Psoas muscle (tissue), 8 donors: ENCODE data around the gene GPC6. TPM values are rescaled to one million over a fixed set of nuclear protein-coding genes. Genes with fewer than 3 reads are reported as not detected.

Experiments
- ATAC-seq, 4 donors: fragments of 200-7000 bp; cut with Tn5 transposase; one replicate each; pipeline ENCODE4 v1.9.1; 2020; ENCODE audit warnings: moderate library complexity in 3 of 4, mild to moderate bottlenecking in 2 of 4
- DNase-seq, 2 donors: peaks; one replicate each; pipeline ENCODE4 v3.0.0-alpha.2; 2020
- H3K27ac ChIP-seq: fragments of 200-600 bp; one replicate; pipeline ENCODE4 v1.8.0; 2022
- H3K27me3 ChIP-seq, 3 donors: fragments of 200-600 bp in 1 of 3; one replicate each; pipeline versions ENCODE4 v1.6.1 to v1.8.0; 2013 to 2022; ENCODE audit warnings: low read length in 2 of 3, mild to moderate bottlenecking in 2 of 3, moderate library complexity in 1 of 3; ENCODE audit not compliant: insufficient read depth in 3 of 3
- H3K36me3 ChIP-seq, 2 donors: fragments of 200-600 bp in 1 of 2; one replicate each; pipeline versions ENCODE4 v1.6.1 to v1.8.0; 2013 to 2022; ENCODE audit warnings: low read depth in 1 of 2, mild to moderate bottlenecking in 1 of 2, moderate library complexity in 1 of 2; ENCODE audit not compliant: insufficient read depth in 1 of 2
- H3K4me1 ChIP-seq: fragments of 200-600 bp; one replicate; pipeline ENCODE4 v1.8.0; 2022
- H3K4me3 ChIP-seq: fragments of 200-600 bp; one replicate; pipeline ENCODE4 v1.8.0; 2022; ENCODE audit warnings: mild to moderate bottlenecking
- H3K9me3 ChIP-seq: fragments of 200-600 bp; one replicate; pipeline ENCODE4 v1.8.0; 2022
- WGBS, 3 donors: extraction: QIAGEN DNeasy Blood & Tissue Kit; methylation state at CpG; one replicate each; pipeline versions ENCODE4 v1.1.6 to v1.1.7; 2013; 5-methylcytosine and 5-hydroxymethylcytosine counted together
- intact Hi-C, 2 donors: fragments of 100-400 bp; cut with DNase I; formaldehyde crosslinking; loops; one replicate each; pipeline versions ENCODE4 v1.11.0 to v1.14.2; 2022
- polyA plus RNA-seq, 3 donors: library from polyadenylated mRNA; stranded (reverse); fragments of 200-250 nt; gene quantifications; one replicate each; pipeline ENCODE4 v1.2.3, GENCODE V29; 2013
- total RNA-seq, 4 donors: library from RNA; stranded (reverse); fragmentation: NEBNext Ultra II Directional in 2 of 4; extraction: Animal tissue kit (Norgen Biotek cat#: 25700) in 2 of 4; gene quantifications; one replicate each; pipeline versions ENCODE4 v1.2.1 to v1.2.4, GENCODE V29; 2021 to 2023
- TF ChIP-seq, protein P1 (sequence below): fragments of 200-600 bp; IDR thresholded peaks from one replicate; pipeline ENCODE4 v1.8.0; 2022; ENCODE audit warnings: antibody characterized with exemption
- donor health status: healthy with polysubstance abuse.
- donor health status: DM: no; HTN: no; CAD: no; lungs with moderate emphysema.
- donor health status: Bipolar disorder and iron deficiency.
- donor health status: healthy.
- donor health status: DM: yes; HTN: yes; CAD: no.
- donor health status: DM: no; HTN: no; CAD: no.
- donor health status: DM: no; HTN: no; CAD: no.
- donor health status: DM: yes; HTN: yes; CAD: no.

GPC6 gene
- total and polyA plus RNA-seq, 7 donors = 0.07 to 3.7 (median 0.57) TPM

GRCh38 chr13:93872376-93872775 is 645.8 kb downstream of the GPC6 start:
- H3K27ac ChIP-seq = no peak overlapping the region

DNA sequence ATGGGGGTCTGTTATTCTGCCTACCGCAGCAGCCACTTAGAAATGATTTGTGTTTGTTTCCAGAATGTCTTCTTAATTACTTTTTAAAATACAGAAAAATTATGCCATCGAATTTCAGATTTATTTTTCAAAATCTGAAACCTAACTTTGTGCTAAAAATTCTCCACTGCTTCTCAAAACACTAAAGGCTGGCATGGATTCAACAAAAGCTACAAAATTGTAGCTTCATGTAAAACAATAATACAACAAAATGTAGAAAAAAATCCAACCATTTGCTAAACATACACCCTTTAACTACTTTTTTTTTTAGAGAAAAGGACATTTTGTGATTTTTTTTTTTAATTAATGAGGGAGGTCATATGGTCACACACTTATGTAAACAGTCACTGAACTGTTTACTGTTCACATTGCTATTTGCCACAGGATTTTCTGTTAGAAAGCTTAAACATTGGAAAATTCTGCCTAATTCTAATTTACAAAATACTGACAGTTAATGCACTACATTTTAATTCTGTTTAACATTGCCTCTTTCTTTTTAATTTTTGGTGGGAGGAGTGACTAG is 646.3 kb downstream of the GPC6 start:
- H3K27me3 ChIP-seq = no peaks in the 10 kb centered on the region
- intact Hi-C loops = no loop called here
- no peak overlapping the region for H3K4me3 ChIP-seq
- no peaks in the 10 kb centered on the region for H3K4me1 ChIP-seq
- no peak overlapping the region for H3K27ac ChIP-seq
- WGBS, 3 donors = 53 to 68% (median 53%) methylated on average over 2 of the region's 2 CpGs
- no peak for DNase-seq
- no peaks in the 10 kb centered on the region for H3K9me3 ChIP-seq
- no peaks in the 10 kb centered on the region for H3K36me3 ChIP-seq
- no peak for ATAC-seq
- TF ChIP-seq, protein P1, sequence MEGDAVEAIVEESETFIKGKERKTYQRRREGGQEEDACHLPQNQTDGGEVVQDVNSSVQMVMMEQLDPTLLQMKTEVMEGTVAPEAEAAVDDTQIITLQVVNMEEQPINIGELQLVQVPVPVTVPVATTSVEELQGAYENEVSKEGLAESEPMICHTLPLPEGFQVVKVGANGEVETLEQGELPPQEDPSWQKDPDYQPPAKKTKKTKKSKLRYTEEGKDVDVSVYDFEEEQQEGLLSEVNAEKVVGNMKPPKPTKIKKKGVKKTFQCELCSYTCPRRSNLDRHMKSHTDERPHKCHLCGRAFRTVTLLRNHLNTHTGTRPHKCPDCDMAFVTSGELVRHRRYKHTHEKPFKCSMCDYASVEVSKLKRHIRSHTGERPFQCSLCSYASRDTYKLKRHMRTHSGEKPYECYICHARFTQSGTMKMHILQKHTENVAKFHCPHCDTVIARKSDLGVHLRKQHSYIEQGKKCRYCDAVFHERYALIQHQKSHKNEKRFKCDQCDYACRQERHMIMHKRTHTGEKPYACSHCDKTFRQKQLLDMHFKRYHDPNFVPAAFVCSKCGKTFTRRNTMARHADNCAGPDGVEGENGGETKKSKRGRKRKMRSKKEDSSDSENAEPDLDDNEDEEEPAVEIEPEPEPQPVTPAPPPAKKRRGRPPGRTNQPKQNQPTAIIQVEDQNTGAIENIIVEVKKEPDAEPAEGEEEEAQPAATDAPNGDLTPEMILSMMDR = no peak

More at GRCh38 chr13:93872376-93872775, 645.8 kb downstream of the GPC6 start:
- TF ChIP-seq, protein P1 = no peak
- no peaks in the 10 kb centered on the region for H3K36me3 ChIP-seq
- DNase-seq (no peak), ATAC-seq (no peak)
- H3K9me3 ChIP-seq = no peaks in the 10 kb centered on the region
- no peaks in the 10 kb centered on the region for H3K27me3 ChIP-seq
- WGBS, 3 donors = 39 to 67% (median 41%) methylated on average over 2 of the region's 2 CpGs
- intact Hi-C loops = no loop called here
- no peak overlapping the region for H3K4me3 ChIP-seq
- no peaks in the 10 kb centered on the region for H3K4me1 ChIP-seq

DNA sequence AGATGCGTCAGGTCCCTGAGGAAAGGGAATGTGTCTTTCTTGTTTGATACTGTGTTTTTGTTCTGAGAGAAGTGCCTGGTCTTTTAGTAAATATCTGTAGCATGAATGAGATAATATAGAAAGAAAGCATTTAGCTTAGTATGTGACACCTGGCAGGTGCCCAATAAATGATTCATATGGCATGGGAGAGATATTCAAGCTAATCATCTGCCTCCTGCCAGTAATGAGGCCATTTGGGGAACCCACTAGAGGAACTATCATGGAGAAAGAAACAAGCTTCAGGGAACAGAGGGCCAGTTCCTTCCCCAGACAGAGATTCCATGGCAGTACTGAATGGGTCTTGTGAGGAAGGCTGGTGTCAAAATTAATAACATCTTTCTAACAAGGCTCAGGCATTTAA is 648.9 kb downstream of the GPC6 start:
- TF ChIP-seq, protein P1 = no peak
- Histone ChIP-seq H3K9me3 (no peaks in the 10 kb centered on the region), H3K4me1 (no peaks in the 10 kb centered on the region), H3K4me3 (no peak overlapping the region), H3K36me3 (no peaks in the 10 kb centered on the region), H3K27ac (no peak overlapping the region), H3K27me3 (no peaks in the 10 kb centered on the region)
- WGBS, 3 donors = 97 to 100% (median 100%) methylated on average over 1 of the region's 1 CpG
- ATAC-seq = no peak
- intact Hi-C loops = no loop called here
- DNase-seq = no peak

DNA sequence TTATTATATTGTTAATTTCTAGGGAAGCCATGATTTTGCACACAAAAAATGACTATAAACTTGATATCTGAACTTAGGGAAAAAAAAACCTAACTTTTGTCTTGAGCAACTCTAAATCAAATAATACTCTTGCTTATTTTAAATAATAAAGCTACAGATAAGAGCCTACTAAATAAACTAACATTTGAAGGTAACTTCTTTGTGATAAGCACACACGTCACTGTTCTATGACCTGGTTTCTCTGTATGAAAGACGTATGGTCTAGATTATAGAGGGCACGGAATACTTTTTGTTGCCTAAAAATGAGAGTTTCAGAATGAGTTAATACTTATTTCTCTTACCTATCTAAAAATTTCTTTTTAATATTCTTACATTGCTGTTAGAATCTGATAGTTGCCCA is 649.6 kb downstream of the GPC6 start:
- Histone ChIP-seq H3K36me3 (no peaks in the 10 kb centered on the region), H3K4me3 (no peak overlapping the region), H3K27ac (no peak overlapping the region), H3K9me3 (no peaks in the 10 kb centered on the region), H3K27me3 (no peaks in the 10 kb centered on the region), H3K4me1 (no peaks in the 10 kb centered on the region)
- no peak for DNase-seq
- intact Hi-C loops = no loop called here
- ATAC-seq = no peak
- TF ChIP-seq, protein P1 = no peak
- WGBS, 3 donors = 92 to 95% (median 92%) methylated on average over 3 of the region's 3 CpGs

DNA sequence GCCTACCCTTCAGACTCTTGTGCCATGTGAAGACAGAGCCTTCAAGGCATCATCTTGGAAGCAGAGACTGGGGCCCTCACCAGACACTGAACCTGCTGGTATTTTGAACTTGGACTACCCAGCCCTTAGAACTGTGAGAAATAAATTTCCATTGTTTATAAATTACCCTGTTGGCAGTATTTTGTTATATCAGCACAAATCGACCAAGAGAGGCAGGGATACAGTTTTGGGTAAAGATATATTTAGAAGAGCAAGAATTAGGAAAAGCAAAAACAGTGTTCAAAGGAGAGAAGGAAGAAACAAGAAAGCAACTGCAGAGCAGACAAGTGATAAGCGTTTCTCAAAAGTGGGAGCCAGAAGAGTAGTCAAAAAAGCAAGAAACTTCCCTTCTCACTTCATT is 652.1 kb downstream of the GPC6 start:
- Histone ChIP-seq H3K4me1 (no peaks in the 10 kb centered on the region), H3K9me3 (no peaks in the 10 kb centered on the region), H3K36me3 (no peaks in the 10 kb centered on the region), H3K27ac (no peak overlapping the region), H3K27me3 (no peaks in the 10 kb centered on the region), H3K4me3 (no peak overlapping the region)
- DNase-seq (no peak), ATAC-seq (no peak)
- intact Hi-C loops = no loop called here
- 78 to 81% (median 81%) methylated on average over 2 of the region's 2 CpGs for WGBS, 3 donors
- TF ChIP-seq, protein P1 = no peak
